Right lobe of liver (tissue), 6 donors: ENCODE measurements around the gene NEXMIF. TPM values are rescaled to one million over a fixed set of nuclear protein-coding genes. Genes with fewer than 3 reads are reported as not detected.
"Not testable (repeated sequence)": the region's sequence is repeated elsewhere in the genome, so short reads cannot be mapped to it uniquely, and the experiment has no call there.

Experiments
- ATAC-seq, 4 donors: fragments of 200-7000 bp; cut with Tn5 transposase; one replicate each; pipeline ENCODE4 v1.9.1; 2020; ENCODE audit warnings: mild to moderate bottlenecking in 4 of 4, moderate library complexity in 4 of 4
- DNase-seq, 3 donors: peaks; one replicate each; pipeline ENCODE4 v3.0.0-alpha.2; 2020
- H3K27ac ChIP-seq, 3 donors: fragments of 200-600 bp; one replicate each; pipeline ENCODE4 v1.8.0; 2022
- H3K27me3 ChIP-seq, 2 donors: fragments of 200-600 bp; one replicate each; pipeline ENCODE4 v1.8.0; 2022
- H3K36me3 ChIP-seq, 4 donors: fragments of 200-600 bp; sonication (generic) in 1 of 4; one replicate each; pipeline versions ENCODE4 v1.5.1 to v1.8.0; 2017 to 2022; ENCODE audit warnings: control low read depth in 1 of 4
- H3K4me1 ChIP-seq, 4 donors: fragments of 200-600 bp; sonication (generic) in 1 of 4; one replicate each; pipeline versions ENCODE4 v1.5.1 to v1.8.0; 2017 to 2022; ENCODE audit warnings: control low read depth in 1 of 4
- H3K4me3 ChIP-seq, 3 donors: fragments of 200-600 bp; one replicate each; pipeline ENCODE4 v1.8.0; 2022
- H3K9me3 ChIP-seq, 4 donors: fragments of 200-600 bp; sonication (generic) in 1 of 4; one replicate each; pipeline versions ENCODE4 v1.5.1 to v1.8.0; 2017 to 2022; ENCODE audit warnings: control low read depth in 1 of 4
- POLR2A ChIP-seq: fragments of 450-650 bp; IDR thresholded peaks from one replicate; pipeline ENCODE4 v1.6.1; 2017; ENCODE audit warnings: antibody characterized with exemption, mild to moderate bottlenecking
- WGBS: methylation state at CpG from one replicate; pipeline ENCODE4 v1.1.6; 2018; ENCODE audit warnings: low coverage, low lambda C conversion rate; ENCODE audit not compliant: insufficient coverage; ENCODE audit errors: missing lambda C conversion rate; 5-methylcytosine and 5-hydroxymethylcytosine counted together
- intact Hi-C, 2 donors: fragments of 100-400 bp; cut with DNase I; formaldehyde crosslinking; loops; one replicate each; pipeline versions ENCODE4 v1.11.2 to v1.14.1; 2022
- total RNA-seq, 6 experiments: library from RNA; depleted of rRNA in 2 of 6; stranded (reverse); fragments of >200 nt in 2 of 6; fragmentation: NEBNext Ultra II Directional in 3 of 6; extraction: Animal tissue kit (Norgen Biotek cat#: 25700) in 3 of 6; gene quantifications; one replicate each; pipeline versions ENCODE4 v1.1.0 to v1.2.4, GENCODE V29; 2016 to 2023
- TF ChIP-seq, protein P1 (sequence below), 4 donors: fragments of 200-600 bp in 3 of 4; fragments of 450-650 bp in 1 of 4; IDR thresholded peaks; one replicate each; pipeline versions ENCODE4 v1.5.1 to v1.8.0; 2016 to 2022; ENCODE audit warnings: antibody characterized with exemption in 4 of 4, mild to moderate bottlenecking in 2 of 4
- donor health status: DM: no; HTN: yes; CAD: no.
- donor health status: DM: no; HTN: no; CAD: no.
- donor health status: DM: no; HTN: no; CAD: no.
- donor health status: DM: no; HTN: yes; CAD: no.
- donor health status: DM: no; HTN: yes; CAD: no.

NEXMIF gene
- total RNA-seq, 6 experiments from 2014 or later, result 0.02 to 0.13 TPM; not detected in 4

DNA sequence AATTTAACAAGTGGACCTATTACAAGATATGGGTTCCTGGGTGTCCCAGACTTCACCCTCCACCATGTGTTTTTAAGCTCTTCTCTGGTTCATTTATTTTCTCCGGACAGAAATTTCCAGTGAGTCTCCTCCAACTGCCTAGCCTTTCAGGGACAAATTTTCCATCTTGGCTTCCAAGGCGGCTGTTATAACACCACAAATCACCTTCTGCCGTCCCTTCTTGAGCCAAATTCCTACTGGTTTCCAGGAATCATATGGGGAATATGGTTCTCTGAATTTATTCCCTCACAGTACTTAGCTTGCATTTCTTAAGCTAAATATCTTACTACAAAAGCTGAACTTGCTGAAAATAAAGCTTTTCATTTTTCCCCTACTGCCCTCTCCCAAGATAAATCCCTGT is 18.8 kb downstream of the NEXMIF start:
- Histone ChIP-seq H3K36me3 (no peaks in the 10 kb centered on the region), H3K27ac (no peak overlapping the region), H3K27me3 (peaks cover 0 to 5% of the 10 kb centered on the region in 2 donors), H3K9me3 (no peaks in the 10 kb centered on the region), H3K4me3 (no peak overlapping the region), H3K4me1 (no peaks in the 10 kb centered on the region)
- TF ChIP-seq POLR2A, result no peak
- intact Hi-C loops, result no loop called here
- no peak for DNase-seq
- ATAC-seq, result no peak
- 53% methylated on average over 3 of the region's 3 CpGs for WGBS

DNA sequence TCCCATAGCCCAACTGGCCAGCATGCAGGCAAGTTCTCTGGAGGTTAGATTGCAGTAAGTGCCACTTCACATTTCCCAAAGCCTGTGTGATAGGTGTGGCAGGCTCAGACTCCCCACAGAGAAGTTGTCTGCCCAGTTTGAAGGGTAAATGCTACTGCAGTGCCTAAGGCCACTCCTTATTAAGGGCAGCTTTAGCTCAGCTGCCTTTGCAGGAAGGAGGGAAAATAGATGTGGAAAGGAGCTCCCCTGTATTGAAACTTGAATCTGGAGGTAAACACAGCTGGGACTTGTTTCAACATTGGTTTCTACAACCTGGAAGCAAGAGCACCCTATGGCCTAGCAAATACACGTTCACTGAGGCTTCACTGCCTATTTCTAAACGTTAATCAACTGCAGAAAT is 22.4 kb downstream of the NEXMIF start:
- whole genome bisulfite sequencing, result 0% methylated on average over 2 of the region's 2 CpGs
- H3K27ac ChIP-seq, result no peak overlapping the region
- no peak overlapping the region for H3K4me3 ChIP-seq
- no peaks in the 10 kb centered on the region for H3K4me1 ChIP-seq
- intact Hi-C loops, result no loop called here
- DNase-seq (no peak), ATAC-seq (peak in 2 of 4 donors; percentile 17 to 30)
- H3K36me3 ChIP-seq, result no peaks in the 10 kb centered on the region
- no peak for TF ChIP-seq POLR2A
- no peaks in the 10 kb centered on the region for H3K9me3 ChIP-seq
- H3K27me3 ChIP-seq, result no peaks in the 10 kb centered on the region

DNA sequence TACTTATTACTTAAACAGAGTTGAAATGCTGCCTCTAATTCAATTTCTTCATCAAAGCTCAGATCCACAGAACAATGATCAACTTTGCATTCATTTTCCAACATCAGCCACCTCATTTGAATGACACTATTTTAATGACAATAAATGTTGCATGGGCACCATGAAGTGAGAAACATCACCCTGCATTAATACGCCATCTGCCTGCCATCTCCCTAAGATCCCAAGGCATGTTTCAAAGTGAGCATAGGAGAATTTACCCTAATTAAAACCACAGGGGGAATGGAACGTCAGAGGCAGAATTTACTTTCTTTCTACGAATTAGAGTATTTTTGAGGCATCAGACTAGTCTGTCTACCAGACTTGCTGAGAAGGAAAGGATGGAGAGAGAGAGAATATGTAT is 32.7 kb downstream of the NEXMIF start:
- Histone ChIP-seq H3K4me3 (no peak overlapping the region), H3K9me3 (no peaks in the 10 kb centered on the region), H3K36me3 (no peaks in the 10 kb centered on the region), H3K27me3 (no peaks in the 10 kb centered on the region), H3K27ac (no peak overlapping the region), H3K4me1 (no peaks in the 10 kb centered on the region)
- DNase-seq (no peak), ATAC-seq (no peak)
- intact Hi-C loops, result no loop called here
- TF ChIP-seq, protein P1, sequence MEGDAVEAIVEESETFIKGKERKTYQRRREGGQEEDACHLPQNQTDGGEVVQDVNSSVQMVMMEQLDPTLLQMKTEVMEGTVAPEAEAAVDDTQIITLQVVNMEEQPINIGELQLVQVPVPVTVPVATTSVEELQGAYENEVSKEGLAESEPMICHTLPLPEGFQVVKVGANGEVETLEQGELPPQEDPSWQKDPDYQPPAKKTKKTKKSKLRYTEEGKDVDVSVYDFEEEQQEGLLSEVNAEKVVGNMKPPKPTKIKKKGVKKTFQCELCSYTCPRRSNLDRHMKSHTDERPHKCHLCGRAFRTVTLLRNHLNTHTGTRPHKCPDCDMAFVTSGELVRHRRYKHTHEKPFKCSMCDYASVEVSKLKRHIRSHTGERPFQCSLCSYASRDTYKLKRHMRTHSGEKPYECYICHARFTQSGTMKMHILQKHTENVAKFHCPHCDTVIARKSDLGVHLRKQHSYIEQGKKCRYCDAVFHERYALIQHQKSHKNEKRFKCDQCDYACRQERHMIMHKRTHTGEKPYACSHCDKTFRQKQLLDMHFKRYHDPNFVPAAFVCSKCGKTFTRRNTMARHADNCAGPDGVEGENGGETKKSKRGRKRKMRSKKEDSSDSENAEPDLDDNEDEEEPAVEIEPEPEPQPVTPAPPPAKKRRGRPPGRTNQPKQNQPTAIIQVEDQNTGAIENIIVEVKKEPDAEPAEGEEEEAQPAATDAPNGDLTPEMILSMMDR (IDR thresholded peaks at IDR 0.05), result no peak
- no peak for TF ChIP-seq POLR2A
- 35% methylated on average over 3 of the region's 3 CpGs for WGBS

DNA sequence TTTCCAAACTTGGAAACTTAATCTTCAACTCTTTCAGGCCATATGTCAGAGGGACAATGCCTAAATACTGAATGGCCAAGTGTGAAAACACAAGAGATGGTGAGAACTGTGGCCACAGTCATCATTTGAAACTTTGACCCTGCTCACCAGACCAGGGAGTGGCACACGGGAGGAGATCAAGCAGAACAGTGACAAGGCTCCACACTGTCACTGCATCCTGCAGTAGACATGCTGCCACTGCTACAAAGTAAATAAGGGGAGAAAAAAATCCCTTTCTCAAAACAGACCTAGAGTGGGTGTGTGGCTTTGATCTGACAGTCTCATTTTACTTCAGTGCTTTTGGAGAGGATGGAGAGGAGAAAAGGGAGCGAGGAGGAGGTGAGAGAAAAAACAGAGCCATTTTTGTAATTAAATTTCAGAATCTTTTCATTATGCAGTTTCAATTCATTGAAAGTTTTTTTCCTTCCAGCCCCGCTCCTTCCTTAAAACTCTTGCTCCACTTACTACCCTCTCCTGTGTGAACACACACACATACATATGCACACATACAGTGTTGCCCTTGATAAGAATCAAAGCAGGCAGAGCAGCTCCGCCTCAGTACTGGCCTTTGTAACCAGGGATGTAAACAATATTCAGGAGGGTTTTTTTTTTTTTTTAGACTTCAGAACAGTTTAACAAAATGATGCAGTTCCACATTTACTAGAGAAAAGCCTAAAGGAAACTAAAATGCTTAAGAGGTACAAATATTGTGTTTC is 34.4 kb downstream of the NEXMIF start:
- DNase-seq (no peak), ATAC-seq (no peak)
- 17% methylated on average over 4 of the region's 4 CpGs for WGBS

DNA sequence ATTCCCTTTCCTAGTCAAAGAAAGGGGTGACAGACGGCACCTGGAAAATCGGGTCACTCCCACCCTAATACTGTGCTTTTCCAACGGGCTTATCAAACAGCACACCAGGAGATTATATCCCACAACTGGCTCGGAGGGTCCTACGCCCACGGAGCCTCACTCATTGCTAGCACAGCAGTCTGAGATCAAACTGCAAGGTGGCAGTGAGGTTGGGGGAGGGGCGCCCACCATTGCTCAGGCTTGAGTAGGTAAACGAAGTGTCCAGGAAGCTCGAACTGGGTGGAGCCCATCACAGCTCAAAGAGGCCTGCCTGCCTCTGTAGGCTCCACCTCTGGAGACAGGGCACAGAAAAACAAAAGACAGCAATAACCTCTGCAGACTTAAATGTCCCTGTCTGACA is 42.9 kb downstream of the NEXMIF start:
- H3K4me3 ChIP-seq, ATAC-seq, intact Hi-C loops, H3K4me1 ChIP-seq, H3K27me3 ChIP-seq, H3K9me3 ChIP-seq, H3K36me3 ChIP-seq, DNase-seq, H3K27ac ChIP-seq: not testable (repeated sequence)
- 100% methylated on average over 1 of the region's 9 CpGs for WGBS

More for the DNA sequence above, 34.4 kb downstream of the NEXMIF start:
- no peak for TF ChIP-seq POLR2A
- TF ChIP-seq, protein P1 (IDR thresholded peaks at IDR 0.05), result no peak
- H3K27ac ChIP-seq, result no peak overlapping the region
- no peaks in the 10 kb centered on the region for H3K9me3 ChIP-seq
- no peaks in the 10 kb centered on the region for H3K4me1 ChIP-seq
- H3K4me3 ChIP-seq, result no peak overlapping the region
- H3K27me3 ChIP-seq, result no peaks in the 10 kb centered on the region
- intact Hi-C loops, result no loop called here
- no peaks in the 10 kb centered on the region for H3K36me3 ChIP-seq

DNA sequence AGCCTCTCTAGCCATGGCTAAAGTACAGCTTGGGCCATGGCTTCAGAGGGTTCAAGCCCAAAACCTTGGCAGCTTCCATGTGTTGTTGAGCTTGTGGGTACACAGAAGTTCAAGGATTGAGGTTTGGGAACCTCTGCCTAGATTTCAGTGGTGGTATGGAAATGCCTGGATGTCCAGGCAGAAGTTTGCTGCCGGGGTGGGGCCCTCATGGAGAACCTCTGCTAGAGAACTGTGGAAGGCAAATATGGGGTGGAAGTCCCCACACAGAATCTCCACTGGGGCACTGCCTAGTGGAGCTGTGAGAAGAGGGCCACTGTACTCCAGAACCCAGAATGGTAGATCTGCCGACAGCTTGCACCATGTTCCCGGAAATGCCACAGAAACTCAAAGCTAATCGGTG is 59.5 kb downstream of the NEXMIF start:
- Histone ChIP-seq H3K27me3 (no peaks in the 10 kb centered on the region), H3K4me3 (no peak overlapping the region), H3K4me1 (no peaks in the 10 kb centered on the region), H3K9me3 (no peaks in the 10 kb centered on the region), H3K36me3 (no peaks in the 10 kb centered on the region), H3K27ac (no peak overlapping the region)
- DNase-seq, result no peak
- WGBS, result 69% methylated on average over 4 of the region's 4 CpGs
- no peak for ATAC-seq
- TF ChIP-seq, protein P1 (IDR thresholded peaks at IDR 0.05), result no peak
- TF ChIP-seq POLR2A, result no peak
- intact Hi-C loops, result no loop called here
